Stimulated activated CD4-positive, alpha-beta T cell treated with anti-CD3 and anti-CD28 coated beads, Interleukin-4, amount 100 ng/mL, for 48 hours (primary cell): ENCODE data around the gene RRP1.

Source experiments
- DNase-seq, 2 donors: peaks; one replicate each; pipeline ENCODE4 v3.0.0-alpha.2; 2020; ENCODE audit warnings: low read depth in 2 of 2

The RRP1 gene

GRCh38 chr21:43789276-43790009, at the start of gene RRP1:
Gene RRP1, plus strand, starts transcription at chr21:43789577. Its CDS starts 53 bp downstream, at chr21:43789630.
- peak; percentile 88 to 95 for DNase-seq

- DNase-seq, result no peak
Observed at GRCh38 chr21:43739621-43740435, 49.5 kb upstream of the RRP1 start.

- no peak for DNase-seq
Observed at GRCh38 chr21:43740497-43741156, 48.8 kb upstream of the RRP1 start.

GRCh38 chr21:43741423-43742096, 47.8 kb upstream of the RRP1 start:
- DNase-seq, result no peak

- no peak for DNase-seq
Observed at GRCh38 chr21:43743947-43744346, 45.4 kb upstream of the RRP1 start.

GRCh38 chr21:43744725-43745124, 44.7 kb upstream of the RRP1 start:
- no peak for DNase-seq

- no peak for DNase-seq
Observed at GRCh38 chr21:43745772-43746517, 43.4 kb upstream of the RRP1 start.

GRCh38 chr21:43748622-43749021, 40.8 kb upstream of the RRP1 start:
- DNase-seq, result no peak

- DNase-seq, result no peak
Observed at GRCh38 chr21:43749651-43750262, 39.6 kb upstream of the RRP1 start.

- no peak for DNase-seq
Observed at GRCh38 chr21:43750339-43751033, 38.9 kb upstream of the RRP1 start.

- DNase-seq, result no peak
Observed at GRCh38 chr21:43751955-43752591, 37.3 kb upstream of the RRP1 start.

- no peak for DNase-seq
Observed at GRCh38 chr21:43752758-43753438, 36.5 kb upstream of the RRP1 start.

- DNase-seq, result no peak
Observed at GRCh38 chr21:43753439-43753799, 36.0 kb upstream of the RRP1 start.

- no peak for DNase-seq
Observed at GRCh38 chr21:43754948-43755781, 34.2 kb upstream of the RRP1 start.

- DNase-seq, result no peak
Observed at GRCh38 chr21:43755820-43756594, 33.4 kb upstream of the RRP1 start.

- DNase-seq, result no peak
Observed at GRCh38 chr21:43757601-43758000, 31.8 kb upstream of the RRP1 start.

- no peak for DNase-seq
Observed at GRCh38 chr21:43758111-43758641, 31.2 kb upstream of the RRP1 start.
